Adrenal gland (tissue), 5 donors: ENCODE data around the gene CDH16.

Source experiments
- CTCF ChIP-seq, 6 experiments: fragments of 450-650 bp in 4 of 6; fragments of 200-600 bp in 2 of 6; sonication (generic) in 1 of 6; IDR thresholded peaks; 1 replicate in 5 of 6; 2 replicates in 1 of 6; pipeline versions ENCODE4 v1.5.1 to v1.8.0; 2016 to 2021; ENCODE audit warnings: antibody characterized with exemption in 6 of 6, mild to moderate bottlenecking in 2 of 6, moderate library complexity in 1 of 6
- POLR2A ChIP-seq, 2 donors: fragments of 450-650 bp; IDR thresholded peaks; one replicate each; pipeline ENCODE4 v1.6.1; 2017; ENCODE audit warnings: antibody characterized with exemption in 2 of 2, mild to moderate bottlenecking in 2 of 2, moderate library complexity in 1 of 2
- donor health status: DM: no; HTN: no; CAD: no.

GRCh38 chr16:66949472-66949871 is 30.8 kb upstream of the CDH16 start:
- TF ChIP-seq CTCF (IDR thresholded peaks at IDR 0.05) (no peak), POLR2A (IDR thresholded peaks at IDR 0.05) (no peak)
